Suprapubic skin (tissue), 4 donors: ENCODE measurements around the gene HIVEP1. TPM values are rescaled to one million over a fixed set of nuclear protein-coding genes. Genes with fewer than 3 reads are reported as not detected.

ENCODE experiments used
- DNase-seq, 2 donors: peaks; one replicate each; pipeline ENCODE4 v3.0.0-alpha.2; 2019; ENCODE audit warnings: low spot score in 2 of 2
- H3K27ac ChIP-seq: fragments of 200-600 bp; sonication (generic); one replicate; pipeline ENCODE4 v1.5.1; 2019
- H3K27me3 ChIP-seq: fragments of 200-600 bp; sonication (generic); one replicate; pipeline ENCODE4 v1.5.1; 2019
- H3K36me3 ChIP-seq: fragments of 200-600 bp; sonication (generic); one replicate; pipeline ENCODE4 v1.5.1; 2019
- H3K4me1 ChIP-seq: fragments of 200-600 bp; sonication (generic); one replicate; pipeline ENCODE4 v1.5.1; 2019
- H3K4me3 ChIP-seq: fragments of 200-600 bp; sonication (generic); one replicate; pipeline ENCODE4 v1.5.1; 2019; ENCODE audit warnings: mild to moderate bottlenecking
- H3K9me3 ChIP-seq: fragments of 200-600 bp; sonication (generic); one replicate; pipeline ENCODE4 v1.5.1; 2019
- CTCF ChIP-seq, 2 donors: fragments of 200-600 bp in 1 of 2; fragments of 450-650 bp in 1 of 2; sonication (generic) in 1 of 2; IDR thresholded peaks; one replicate each; pipeline ENCODE4 v1.5.1; 2016 to 2019; ENCODE audit warnings: antibody characterized with exemption in 2 of 2, mild to moderate bottlenecking in 1 of 2, moderate library complexity in 1 of 2
- EP300 ChIP-seq: sonication (generic); formaldehyde crosslinking; IDR thresholded peaks from one replicate; pipeline ENCODE4 v1.6.1; 2017; ENCODE audit warnings: antibody characterized with exemption
- POLR2A ChIP-seq, 2 donors: fragments of 450-650 bp; IDR thresholded peaks; one replicate each; pipeline ENCODE4 v1.6.1; 2017; ENCODE audit warnings: antibody characterized with exemption in 2 of 2, mild to moderate bottlenecking in 2 of 2, moderate library complexity in 2 of 2
- POLR2AphosphoS5 ChIP-seq, 3 donors: sonication (generic); formaldehyde crosslinking; IDR thresholded peaks; one replicate each; pipeline ENCODE4 v1.6.1; 2017; ENCODE audit warnings: antibody characterized with exemption in 3 of 3
- WGBS: methylation state at CpG from one replicate; pipeline ENCODE4 v1.1.5; 2018; 5-methylcytosine and 5-hydroxymethylcytosine counted together
- total RNA-seq, 4 donors: library from RNA; depleted of rRNA; stranded (reverse); fragments of >200 nt; gene quantifications; one replicate each; pipeline ENCODE4 v1.1.0, GENCODE V29; 2016

The HIVEP1 gene
- total RNA-seq, 4 donors from 2014 or later, result 37.9 to 48.4 (median 43.9) TPM

- H3K36me3 ChIP-seq, result no peaks in the 10 kb centered on the region
- H3K4me3 ChIP-seq, result no peak overlapping the region
- H3K4me1 ChIP-seq, result peaks cover 28% of the 10 kb centered on the region
- 94% methylated on average over 8 of the region's 8 CpGs for WGBS
- H3K27ac ChIP-seq, result no peak overlapping the region
- TF ChIP-seq POLR2AphosphoS5 (IDR thresholded peaks at IDR 0.05), result no peak
- TF ChIP-seq EP300, result no peak
- TF ChIP-seq POLR2A (IDR thresholded peaks at IDR 0.05), result no peak
- no peak for TF ChIP-seq CTCF (IDR thresholded peaks at IDR 0.05)
- no peak for DNase-seq
- H3K9me3 ChIP-seq, result no peaks in the 10 kb centered on the region
- H3K27me3 ChIP-seq, result no peaks in the 10 kb centered on the region
These were observed 24.7 kb downstream of the HIVEP1 start for GRCh38 chr6:12036766-12037165.

- DNase-seq, result no peak
- peaks cover 26% of the 10 kb centered on the region for H3K4me1 ChIP-seq
- no peaks in the 10 kb centered on the region for H3K27me3 ChIP-seq
- TF ChIP-seq POLR2A (IDR thresholded peaks at IDR 0.05), result no peak
- TF ChIP-seq EP300, result no peak
- no peak for TF ChIP-seq CTCF (IDR thresholded peaks at IDR 0.05)
- no peak for TF ChIP-seq POLR2AphosphoS5 (IDR thresholded peaks at IDR 0.05)
- no peaks in the 10 kb centered on the region for H3K36me3 ChIP-seq
- no peak overlapping the region for H3K27ac ChIP-seq
- 60% methylated on average over 6 of the region's 6 CpGs for WGBS
- H3K4me3 ChIP-seq, result no peak overlapping the region
- H3K9me3 ChIP-seq, result no peaks in the 10 kb centered on the region
These were observed 25.7 kb downstream of the HIVEP1 start for GRCh38 chr6:12037798-12038197.

GRCh38 chr6:12039540-12040459 lies 27.7 kb downstream of the HIVEP1 start:
- 85% methylated on average over 12 of the region's 12 CpGs for WGBS
- no peak for TF ChIP-seq CTCF (IDR thresholded peaks at IDR 0.05)
- no peak for TF ChIP-seq EP300
- TF ChIP-seq POLR2A (IDR thresholded peaks at IDR 0.05), result no peak
- no peak for TF ChIP-seq POLR2AphosphoS5 (IDR thresholded peaks at IDR 0.05)
- no peaks in the 10 kb centered on the region for H3K9me3 ChIP-seq
- no peak overlapping the region for H3K27ac ChIP-seq
- peaks cover 13% of the 10 kb centered on the region for H3K4me1 ChIP-seq
- H3K36me3 ChIP-seq, result no peaks in the 10 kb centered on the region
- H3K27me3 ChIP-seq, result no peaks in the 10 kb centered on the region
- DNase-seq, result no peak
- H3K4me3 ChIP-seq, result no peak overlapping the region

- TF ChIP-seq POLR2A (IDR thresholded peaks at IDR 0.05) (no peak), EP300 (no peak), POLR2AphosphoS5 (IDR thresholded peaks at IDR 0.05) (no peak), CTCF (IDR thresholded peaks at IDR 0.05) (no peak)
- H3K9me3 ChIP-seq, result no peaks in the 10 kb centered on the region
- no peak overlapping the region for H3K27ac ChIP-seq
- H3K36me3 ChIP-seq, result no peaks in the 10 kb centered on the region
- no peak overlapping the region for H3K4me3 ChIP-seq
- WGBS, result 77% methylated on average over 9 of the region's 9 CpGs
- DNase-seq, result no peak
- H3K4me1 ChIP-seq, result peaks cover 15% of the 10 kb centered on the region
- H3K27me3 ChIP-seq, result no peaks in the 10 kb centered on the region
These were observed 35.2 kb downstream of the HIVEP1 start for GRCh38 chr6:12047304-12047703.

GRCh38 chr6:12047792-12048432 lies 35.8 kb downstream of the HIVEP1 start:
- no peak overlapping the region for H3K27ac ChIP-seq
- WGBS, result 96% methylated on average over 10 of the region's 10 CpGs

More at GRCh38 chr6:12047792-12048432, 35.8 kb downstream of the HIVEP1 start:
- no peaks in the 10 kb centered on the region for H3K27me3 ChIP-seq
- H3K36me3 ChIP-seq, result no peaks in the 10 kb centered on the region
- DNase-seq, result no peak
- H3K9me3 ChIP-seq, result no peaks in the 10 kb centered on the region
- no peak overlapping the region for H3K4me3 ChIP-seq
- no peak for TF ChIP-seq POLR2AphosphoS5 (IDR thresholded peaks at IDR 0.05)
- peaks cover 16% of the 10 kb centered on the region for H3K4me1 ChIP-seq
